ENCODE data around the gene MYO3B. TPM values are rescaled to one million over a fixed set of nuclear protein-coding genes. Genes with fewer than 3 reads are reported as not detected.

The MYO3B gene
- total RNA-seq, 2 donors from 2014 or later = 0.26 to 0.79 TPM

DNA sequence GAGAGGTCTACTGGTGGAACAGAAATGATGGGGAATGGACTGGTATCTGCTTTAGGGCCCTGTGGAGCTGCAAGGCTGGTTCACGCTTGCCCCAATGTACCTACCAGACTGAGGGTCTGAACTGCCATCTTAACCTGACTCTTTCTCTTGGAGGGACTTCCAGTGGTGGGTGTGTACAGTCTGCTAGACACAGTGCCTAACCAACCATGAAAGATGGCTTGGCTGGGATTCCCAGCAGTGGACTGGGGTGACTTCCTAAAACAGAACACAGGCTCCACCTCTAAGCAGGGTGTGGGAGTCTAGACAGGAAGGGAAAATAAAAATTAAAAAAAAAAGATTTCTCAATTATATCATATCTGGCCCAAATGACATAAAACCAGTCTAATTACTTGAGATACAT is 25.5 kb upstream of the MYO3B start:
- Mint-ChIP-seq H3K27me3 (peaks cover 7% of the 10 kb centered on the region), H3K36me3 (ENCODE audit: low read depth) (no peaks in the 10 kb centered on the region), H3K9me3 (no peaks in the 10 kb centered on the region), H3K4me1 (peaks cover 4% of the 10 kb centered on the region), H3K4me3 (no peak overlapping the region), H3K27ac (no peak overlapping the region)
- no peak for ATAC-seq (replicated peaks)

DNA sequence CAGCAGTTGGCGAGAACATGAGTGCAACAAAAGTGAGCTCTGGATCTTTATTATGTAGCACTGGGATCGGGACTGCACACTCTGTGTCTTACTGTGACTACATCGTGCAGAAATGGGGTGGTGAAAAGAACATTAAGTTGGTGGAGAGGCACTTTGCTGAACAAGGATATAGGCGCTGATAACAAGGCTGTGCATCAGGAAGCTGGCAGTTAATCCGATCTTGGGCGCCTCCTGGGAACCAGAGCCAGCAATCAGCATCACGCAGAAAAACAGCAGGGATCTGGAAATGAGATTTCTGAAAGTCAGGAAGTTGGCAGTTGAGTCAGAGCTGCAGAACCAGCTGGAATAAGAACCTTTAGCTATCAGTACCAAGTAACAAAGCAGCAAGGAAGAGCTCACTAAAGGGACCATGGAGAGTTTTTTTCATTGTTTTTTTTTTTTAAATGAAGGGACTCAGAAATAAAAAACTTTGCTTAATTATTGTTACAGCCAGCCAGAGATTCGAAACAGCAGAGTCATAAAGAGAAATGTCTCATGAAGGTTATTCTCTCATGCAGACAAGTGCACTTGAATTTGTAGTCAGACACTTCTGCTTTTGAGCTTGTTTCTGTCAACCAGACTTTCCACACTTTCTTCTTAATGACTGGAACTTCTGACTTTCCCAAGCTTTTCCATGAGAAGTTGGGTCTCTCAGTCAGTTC is 22.8 kb upstream of the MYO3B start:
- Mint-ChIP-seq H3K9me3 (no peaks in the 10 kb centered on the region), H3K36me3 (ENCODE audit: low read depth) (no peaks in the 10 kb centered on the region), H3K4me1 (peaks cover 4% of the 10 kb centered on the region), H3K27ac (no peak overlapping the region), H3K4me3 (no peak overlapping the region), H3K27me3 (peaks cover 7% of the 10 kb centered on the region)
- ATAC-seq (replicated peaks) = no peak

DNA sequence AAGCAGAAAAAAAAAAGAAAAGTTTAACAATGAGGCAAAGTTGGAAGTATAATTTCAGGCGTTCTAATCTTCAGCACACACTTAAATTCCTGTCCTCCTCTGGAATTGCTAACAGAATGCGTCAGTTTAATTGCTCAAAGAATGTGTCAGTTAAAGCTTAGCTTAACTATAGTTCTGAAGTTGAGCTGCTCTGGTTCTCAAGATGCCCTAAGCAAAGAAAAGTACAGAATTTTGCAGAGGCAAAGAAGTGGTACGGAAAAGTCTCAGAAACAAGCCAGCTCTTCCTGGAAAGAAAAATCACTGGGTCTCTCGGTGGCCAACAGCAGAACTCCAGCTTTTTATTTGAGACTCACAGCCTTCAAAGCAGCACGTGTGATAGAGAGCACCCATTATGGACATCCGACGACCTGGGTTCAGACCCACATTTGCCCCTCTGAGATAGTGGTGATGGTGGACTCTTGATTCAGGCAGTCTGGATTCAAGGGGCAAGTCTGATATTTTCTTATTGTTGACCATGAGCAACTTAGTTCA is 22.2 kb upstream of the MYO3B start:
- ATAC-seq (replicated peaks) = no peak
- no peaks in the 10 kb centered on the region for H3K9me3 Mint-ChIP-seq
- H3K27ac Mint-ChIP-seq = no peak overlapping the region
- H3K4me3 Mint-ChIP-seq = no peak overlapping the region
- H3K36me3 Mint-ChIP-seq (ENCODE audit: low read depth) = no peaks in the 10 kb centered on the region
- H3K27me3 Mint-ChIP-seq = peaks cover 7% of the 10 kb centered on the region
- H3K4me1 Mint-ChIP-seq = peaks cover 4% of the 10 kb centered on the region

DNA sequence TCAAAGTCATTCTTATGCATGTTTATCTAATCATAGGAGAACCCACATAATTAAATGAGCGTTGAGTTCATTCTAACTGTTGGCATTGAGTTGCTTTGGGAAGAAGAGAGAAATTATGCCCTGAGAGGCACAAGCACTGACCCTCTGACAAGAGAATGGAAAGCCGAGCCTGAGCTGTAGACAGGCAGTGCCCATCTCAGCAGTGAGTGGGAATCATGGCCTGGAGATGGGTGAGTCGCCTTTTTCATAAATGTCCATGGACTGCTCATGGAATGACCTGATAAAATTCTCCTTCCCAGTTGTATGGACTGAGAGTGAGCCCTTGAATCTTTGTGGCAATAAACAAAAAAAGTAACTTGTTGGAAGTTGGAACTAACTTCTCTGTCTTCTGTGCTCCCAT is 21.4 kb upstream of the MYO3B start:
- no peaks in the 10 kb centered on the region for H3K36me3 Mint-ChIP-seq (ENCODE audit: low read depth)
- no peak overlapping the region for H3K4me3 Mint-ChIP-seq
- H3K9me3 Mint-ChIP-seq = no peaks in the 10 kb centered on the region
- ATAC-seq (replicated peaks) = no peak
- no peak overlapping the region for H3K27ac Mint-ChIP-seq
- peaks cover 4% of the 10 kb centered on the region for H3K4me1 Mint-ChIP-seq
- H3K27me3 Mint-ChIP-seq = peaks cover 7% of the 10 kb centered on the region

DNA sequence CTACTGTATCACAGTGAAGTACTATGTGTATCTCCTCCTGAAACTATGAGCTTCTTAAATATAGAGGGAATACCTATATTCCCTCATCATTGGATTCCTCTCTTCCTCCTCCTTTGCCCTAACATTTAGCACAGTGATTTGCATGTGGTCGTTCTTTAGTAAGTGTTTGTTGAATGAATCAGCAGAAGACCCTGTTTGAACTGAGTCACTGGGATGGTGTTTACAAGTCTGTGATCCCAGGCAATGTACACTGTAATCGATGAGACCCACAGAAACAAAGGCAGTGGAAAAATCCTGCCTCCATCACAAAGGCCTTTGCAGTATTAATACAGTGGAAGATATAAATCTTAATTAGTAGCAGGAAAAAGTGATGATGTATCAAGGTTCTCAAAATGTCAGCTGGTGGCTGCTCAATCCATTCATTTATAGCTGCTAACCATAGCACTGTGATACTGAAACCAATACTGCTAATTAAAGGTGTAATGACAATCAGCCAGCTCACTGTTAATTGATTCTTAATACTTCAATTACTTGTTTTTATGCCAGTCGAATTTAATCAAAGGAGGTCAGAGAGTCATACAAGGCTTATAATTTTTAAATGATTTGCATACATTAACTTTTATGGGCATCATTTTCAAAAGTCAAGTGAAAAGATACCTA is 20.8 kb upstream of the MYO3B start:
- H3K4me3 Mint-ChIP-seq = no peak overlapping the region
- peaks cover 4% of the 10 kb centered on the region for H3K4me1 Mint-ChIP-seq
- H3K27ac Mint-ChIP-seq = no peak overlapping the region
- H3K36me3 Mint-ChIP-seq (ENCODE audit: low read depth) = no peaks in the 10 kb centered on the region
- no peak for ATAC-seq (replicated peaks)
- H3K27me3 Mint-ChIP-seq = peaks cover 7% of the 10 kb centered on the region
- no peaks in the 10 kb centered on the region for H3K9me3 Mint-ChIP-seq

DNA sequence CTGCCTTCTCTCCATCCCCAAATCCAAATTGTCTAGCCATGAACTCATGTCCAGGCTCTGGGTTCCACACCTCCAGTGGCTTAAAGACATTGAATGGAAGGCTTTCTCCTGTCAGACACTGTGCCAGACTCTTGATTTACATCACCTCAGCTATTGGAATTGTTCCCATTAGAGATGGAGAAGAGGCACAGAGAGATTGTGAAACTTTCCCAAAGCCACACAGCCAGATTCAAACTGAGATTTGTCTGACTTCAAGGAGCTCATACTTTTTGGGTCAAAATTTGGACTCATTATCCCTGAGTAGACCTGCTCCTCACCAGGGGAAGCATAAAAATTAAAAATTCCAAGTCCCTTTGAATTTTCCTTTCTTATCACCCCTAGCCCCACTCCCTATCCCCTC is 18.9 kb upstream of the MYO3B start:
- peaks cover 4% of the 10 kb centered on the region for H3K4me1 Mint-ChIP-seq
- no peak for ATAC-seq (replicated peaks)
- no peak overlapping the region for H3K4me3 Mint-ChIP-seq
- no peaks in the 10 kb centered on the region for H3K9me3 Mint-ChIP-seq
- no peaks in the 10 kb centered on the region for H3K36me3 Mint-ChIP-seq (ENCODE audit: low read depth)
- peaks cover 17% of the 10 kb centered on the region for H3K27me3 Mint-ChIP-seq
- H3K27ac Mint-ChIP-seq = no peak overlapping the region

DNA sequence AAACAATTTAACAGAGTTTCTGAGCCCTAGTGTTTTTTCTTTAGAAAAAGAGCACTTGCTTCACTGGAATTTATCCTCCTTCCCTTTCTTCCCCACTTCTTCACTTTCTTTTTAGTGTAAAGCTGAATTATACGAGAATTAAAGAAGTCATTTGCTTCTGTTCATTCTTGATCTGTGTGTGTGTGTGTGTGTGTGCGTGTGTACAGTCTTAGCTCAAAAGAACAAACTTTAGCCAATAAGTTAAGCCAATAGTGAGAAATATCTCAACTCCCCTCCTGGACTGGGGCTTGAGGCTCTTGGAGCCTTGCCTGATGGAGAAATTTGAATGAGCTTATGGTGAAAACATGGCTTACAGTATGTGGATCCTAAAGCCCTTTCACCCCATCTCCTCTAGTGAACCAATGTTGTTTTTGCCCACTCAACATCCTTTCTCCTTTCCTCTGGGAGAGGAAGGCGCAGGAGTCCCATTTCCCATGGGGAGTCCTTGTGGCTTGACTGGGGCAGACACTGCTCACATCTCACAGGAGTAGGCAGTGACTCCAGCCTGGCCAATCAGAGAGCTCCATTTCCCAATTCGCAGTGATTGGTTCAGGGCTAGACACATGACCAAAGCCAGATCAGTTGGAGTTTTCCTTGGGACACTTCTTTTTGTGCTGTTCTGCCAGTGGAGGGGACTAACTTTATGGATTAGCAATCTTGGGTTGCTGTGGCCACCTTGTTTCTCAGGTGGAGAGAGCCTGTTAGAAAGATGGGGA is 16.3 kb upstream of the MYO3B start:
- Mint-ChIP-seq H3K27me3 (peaks cover 10% of the 10 kb centered on the region), H3K9me3 (no peaks in the 10 kb centered on the region), H3K27ac (no peak overlapping the region), H3K4me3 (no peak overlapping the region), H3K4me1 (no peaks in the 10 kb centered on the region), H3K36me3 (ENCODE audit: low read depth) (no peaks in the 10 kb centered on the region)
- peak; percentile 34 for ATAC-seq (replicated peaks)

DNA sequence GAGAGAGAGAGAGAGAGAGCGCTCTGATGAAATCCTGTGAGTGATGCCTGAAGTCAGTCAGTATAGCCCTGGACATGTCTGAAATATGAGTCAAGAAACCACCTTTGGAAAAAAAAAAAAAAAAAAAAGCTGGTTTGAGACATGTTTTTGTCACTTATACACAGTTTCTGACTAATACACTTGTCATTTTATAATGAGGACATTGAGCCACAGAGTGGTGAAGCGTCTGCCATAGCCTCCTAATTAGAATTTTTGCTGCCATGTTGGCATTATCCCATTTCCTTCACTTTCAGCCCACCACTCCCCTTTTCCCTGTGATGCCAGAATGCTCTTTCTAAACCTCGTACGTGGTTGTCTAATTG is 15.7 kb upstream of the MYO3B start:
- peaks cover 10% of the 10 kb centered on the region for H3K27me3 Mint-ChIP-seq
- no peaks in the 10 kb centered on the region for H3K4me1 Mint-ChIP-seq
- H3K4me3 Mint-ChIP-seq = no peak overlapping the region
- no peaks in the 10 kb centered on the region for H3K36me3 Mint-ChIP-seq (ENCODE audit: low read depth)
- peak; percentile 75 for ATAC-seq (replicated peaks)
- H3K27ac Mint-ChIP-seq = no peak overlapping the region
- H3K9me3 Mint-ChIP-seq = no peaks in the 10 kb centered on the region

DNA sequence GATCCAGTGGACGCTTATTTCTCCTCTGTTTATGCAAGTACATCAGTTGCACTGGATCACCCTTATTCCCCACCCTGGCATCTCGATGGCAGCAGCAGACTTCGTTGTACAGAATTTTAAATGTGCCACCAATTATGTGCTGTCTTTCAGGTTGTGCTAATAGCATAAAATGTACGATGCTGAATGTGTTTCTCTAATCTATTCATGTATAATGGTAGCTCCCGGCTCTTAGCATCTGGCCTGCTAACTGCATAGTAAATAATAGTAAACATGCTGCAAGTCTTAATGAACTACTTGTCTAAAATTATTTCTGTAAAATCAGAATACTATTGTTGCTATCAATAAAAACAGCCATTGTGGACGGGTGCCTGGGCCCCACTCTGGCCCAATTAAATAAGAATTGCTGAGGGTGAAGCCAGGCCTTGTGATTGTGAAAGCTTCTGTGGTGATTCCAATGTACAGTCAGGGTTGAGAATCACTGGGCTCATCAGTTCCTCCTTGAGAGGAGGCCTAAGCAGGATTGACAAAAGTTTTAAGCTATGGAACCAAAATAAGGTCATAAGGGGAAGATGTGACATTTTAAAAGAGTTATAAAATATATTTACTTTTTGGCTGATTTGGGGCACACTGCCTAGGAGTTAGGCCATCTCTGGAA is 14.4 kb upstream of the MYO3B start:
- Mint-ChIP-seq H3K27ac (no peak overlapping the region), H3K4me1 (no peaks in the 10 kb centered on the region), H3K9me3 (no peaks in the 10 kb centered on the region), H3K36me3 (ENCODE audit: low read depth) (no peaks in the 10 kb centered on the region), H3K27me3 (peaks cover 10% of the 10 kb centered on the region), H3K4me3 (no peak overlapping the region)
- no peak for ATAC-seq (replicated peaks)

DNA sequence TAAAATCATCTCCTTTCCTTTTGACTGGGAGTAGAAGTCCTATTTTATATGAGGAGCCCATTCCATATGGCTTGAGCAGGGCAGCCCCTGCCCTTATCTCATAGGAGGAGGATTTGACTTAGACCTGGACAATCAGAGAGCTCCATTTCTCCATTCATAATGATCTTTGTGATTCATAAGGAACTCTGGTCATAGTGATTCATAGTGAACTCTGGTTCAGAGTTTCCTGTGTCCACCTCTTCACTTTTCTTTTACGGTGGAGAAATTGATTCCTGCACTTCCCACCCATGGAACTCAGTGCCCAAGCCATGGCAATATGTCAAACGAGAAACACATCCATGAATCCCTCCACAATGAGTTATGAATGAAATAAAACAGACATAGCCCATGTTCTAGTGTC is 12.8 kb upstream of the MYO3B start:
- Mint-ChIP-seq H3K27ac (no peak overlapping the region), H3K4me1 (no peaks in the 10 kb centered on the region), H3K36me3 (ENCODE audit: low read depth) (no peaks in the 10 kb centered on the region), H3K4me3 (no peak overlapping the region), H3K9me3 (no peaks in the 10 kb centered on the region), H3K27me3 (peaks cover 10% of the 10 kb centered on the region)
- peak; percentile 38 for ATAC-seq (replicated peaks)

DNA sequence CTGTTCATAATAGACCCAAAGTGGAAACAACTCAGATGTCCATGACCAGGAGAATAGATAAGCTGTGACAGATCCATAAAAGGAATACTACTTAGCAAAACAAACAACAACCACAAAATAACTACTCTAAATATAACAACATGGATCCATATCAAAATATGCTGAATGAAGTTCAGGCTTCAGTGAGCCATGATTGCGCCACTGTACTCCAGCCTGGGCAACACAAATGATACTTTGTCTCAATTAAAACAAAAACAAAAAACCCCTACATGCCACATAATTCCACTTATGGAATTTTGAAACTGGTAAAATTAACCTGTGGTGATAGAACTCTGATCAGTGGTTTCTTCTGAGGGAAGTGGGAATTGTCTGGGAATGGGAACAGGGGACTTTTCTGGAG is 11.2 kb upstream of the MYO3B start:
- Mint-ChIP-seq H3K27me3 (peaks cover 10% of the 10 kb centered on the region), H3K4me3 (no peak overlapping the region), H3K27ac (no peak overlapping the region), H3K36me3 (ENCODE audit: low read depth) (no peaks in the 10 kb centered on the region), H3K9me3 (no peaks in the 10 kb centered on the region), H3K4me1 (no peaks in the 10 kb centered on the region)
- ATAC-seq (replicated peaks) = no peak

DNA sequence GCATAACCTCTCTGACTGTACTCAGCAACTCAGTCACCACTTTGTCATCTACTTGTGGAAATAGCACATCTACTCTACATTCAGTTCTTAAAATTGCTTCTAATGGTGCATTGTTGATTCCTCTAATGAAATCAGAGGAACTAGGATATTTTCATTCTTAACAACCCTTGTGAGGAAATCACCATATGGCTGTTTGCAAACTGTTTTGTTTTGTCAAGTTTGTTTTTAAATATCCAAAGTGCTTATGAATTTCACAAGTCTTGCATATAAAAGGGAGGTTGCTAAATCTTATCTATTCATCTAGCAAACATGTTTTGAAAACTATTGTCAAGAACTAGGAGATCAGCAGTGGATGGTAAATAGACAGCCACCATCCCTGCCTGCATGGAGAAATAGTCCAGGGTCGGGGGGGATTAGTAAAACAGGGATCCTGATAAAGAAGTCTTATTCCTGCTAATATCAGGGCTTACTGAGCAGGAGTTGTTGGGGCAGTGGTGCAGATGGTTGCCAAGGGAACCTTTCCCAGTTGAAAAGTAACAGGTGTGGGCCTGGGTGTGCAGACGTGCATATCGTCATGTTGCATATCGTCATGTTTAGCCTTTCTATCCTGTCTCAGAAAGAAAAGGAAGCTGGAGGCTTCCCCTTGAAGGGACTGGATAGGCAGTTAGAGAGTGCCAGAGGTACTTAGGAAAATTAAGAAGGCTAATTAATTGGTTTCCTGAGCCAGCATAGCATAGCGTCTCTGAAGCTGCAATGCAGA is 7.5 kb upstream of the MYO3B start:
- H3K27ac Mint-ChIP-seq = no peak overlapping the region
- H3K4me3 Mint-ChIP-seq = no peak overlapping the region
- no peaks in the 10 kb centered on the region for H3K36me3 Mint-ChIP-seq (ENCODE audit: low read depth)
- no peaks in the 10 kb centered on the region for H3K9me3 Mint-ChIP-seq
- no peaks in the 10 kb centered on the region for H3K27me3 Mint-ChIP-seq
- no peak for ATAC-seq (replicated peaks)
- H3K4me1 Mint-ChIP-seq = no peaks in the 10 kb centered on the region

DNA sequence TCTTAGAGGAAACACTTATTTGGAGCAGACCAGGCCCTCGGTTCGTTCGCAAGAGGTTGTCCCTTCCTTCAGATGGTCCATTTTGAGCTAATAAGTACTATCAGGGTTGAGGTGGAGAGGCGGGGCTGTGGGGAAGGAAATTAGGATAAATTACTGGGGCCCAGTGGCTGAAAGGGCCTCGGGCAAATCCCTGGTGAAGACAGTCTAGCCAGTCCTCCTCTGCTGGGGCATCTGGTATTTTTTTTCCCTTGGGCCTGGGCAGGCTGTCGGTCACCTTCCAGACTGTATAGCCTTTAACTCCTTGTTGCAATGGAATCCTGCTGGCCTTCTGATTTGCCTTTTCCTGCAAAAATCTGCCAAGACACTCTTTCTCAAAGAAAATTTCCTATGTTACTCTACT is 1.7 kb upstream of the MYO3B start:
- Mint-ChIP-seq H3K4me3 (no peak overlapping the region), H3K27me3 (no peaks in the 10 kb centered on the region), H3K36me3 (ENCODE audit: low read depth) (no peaks in the 10 kb centered on the region), H3K4me1 (peaks cover 8% of the 10 kb centered on the region), H3K9me3 (no peaks in the 10 kb centered on the region), H3K27ac (no peak overlapping the region)
- ATAC-seq (replicated peaks) = no peak

DNA sequence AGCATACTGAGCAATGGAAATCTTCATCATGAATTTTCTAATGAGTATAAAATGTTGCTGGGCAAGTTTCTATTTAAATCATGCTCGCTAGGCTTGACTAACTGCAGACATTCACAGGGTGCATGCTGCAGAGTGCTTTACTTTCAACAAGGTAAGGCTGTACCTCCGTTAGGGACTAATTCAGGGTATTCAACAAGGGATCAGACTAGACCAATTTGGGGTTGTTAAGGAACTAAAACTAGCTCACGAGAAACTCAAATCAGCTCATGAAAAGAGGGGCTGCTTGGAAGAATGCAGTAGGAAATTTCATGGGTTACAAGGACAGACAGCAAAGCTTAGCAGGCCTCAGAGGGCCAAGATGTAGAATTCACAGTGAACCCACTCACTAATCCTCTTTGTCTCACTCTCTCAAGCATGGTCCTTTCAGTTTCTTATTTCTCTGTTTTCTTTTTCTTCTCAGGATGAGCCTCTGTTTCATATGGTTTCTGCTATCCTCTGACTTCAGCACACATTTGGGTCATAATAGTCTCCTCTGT is 2.2 kb downstream of the MYO3B start:
- H3K9me3 Mint-ChIP-seq = no peaks in the 10 kb centered on the region
- no peak overlapping the region for H3K27ac Mint-ChIP-seq
- H3K36me3 Mint-ChIP-seq (ENCODE audit: low read depth) = no peaks in the 10 kb centered on the region
- H3K4me3 Mint-ChIP-seq = no peak overlapping the region
- peaks cover 8% of the 10 kb centered on the region for H3K4me1 Mint-ChIP-seq
- H3K27me3 Mint-ChIP-seq = no peaks in the 10 kb centered on the region
- no peak for ATAC-seq (replicated peaks)
